GM18499 (cell line): ENCODE results near the gene AXL.

ENCODE experiments used
- ATAC-seq: cut with Tn5 transposase; IDR thresholded peaks from one replicate; pipeline ENCODE4 v1.9.1; 2021; ENCODE audit warnings: moderate number of reproducible peaks; ENCODE audit not compliant: insufficient read depth, unreplicated experiment

The AXL gene

GRCh38 chr19:41305927-41306793 lies 87.1 kb downstream of the AXL start:
- no peak for ATAC-seq

- no peak for ATAC-seq
Observed at GRCh38 chr19:41307090-41307875, 88.3 kb downstream of the AXL start.

- ATAC-seq, result no peak
Observed at GRCh38 chr19:41307954-41308449, 89.0 kb downstream of the AXL start.

- ATAC-seq, result no peak
Observed at GRCh38 chr19:41308450-41309179, 89.6 kb downstream of the AXL start.

- ATAC-seq, result no peak
Observed at GRCh38 chr19:41309180-41310032, 90.4 kb downstream of the AXL start.

- ATAC-seq, result no peak
Observed at GRCh38 chr19:41310033-41310831, 91.2 kb downstream of the AXL start, which contains the start of gene CCDC97. CCDC97 (plus strand) TSS chr19:41310172; CDS start chr19:41310311, 139 bp downstream.

GRCh38 chr19:41311072-41311471 lies 92.0 kb downstream of the AXL start:
- no peak for ATAC-seq
